Measurements from ENCODE around the gene SHANK3. TPM values are rescaled to one million over a fixed set of nuclear protein-coding genes. Genes with fewer than 3 reads are reported as not detected.

The SHANK3 gene
- total and polyA plus RNA-seq, 2 of the 4 experiments (the other 2 are of a cell fraction), result 0.18 to 1.5 TPM

DNA sequence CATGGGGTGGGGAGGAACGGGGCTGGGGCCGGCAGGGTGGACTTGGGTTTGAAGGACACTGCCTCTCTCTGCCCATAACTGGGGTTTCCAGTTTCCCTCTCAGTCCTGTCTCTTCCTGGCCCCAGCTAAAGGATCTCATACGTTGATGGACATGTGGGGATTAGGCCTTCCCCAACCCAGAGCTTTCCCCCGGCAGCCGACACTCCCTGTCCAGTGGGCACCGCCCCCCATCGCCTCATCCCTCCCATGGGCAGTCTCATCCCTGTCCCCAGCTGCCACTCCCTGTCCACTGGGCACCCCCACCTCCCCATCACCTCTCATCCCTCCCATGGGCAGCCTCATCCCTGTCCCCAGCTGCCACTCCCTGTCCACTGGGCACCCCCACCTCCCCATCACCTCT, 43.2 kb downstream of the SHANK3 start:
- no TSS peak for BruUV-seq (replicated peaks)
- no peak overlapping the region for H3K23ac ChIP-seq (ENCODE audit: low read depth, low read length)
- in situ Hi-C loops (cut with MboI; ENCODE audit: low sequenced_read_pairs) (no loop called here), intact Hi-C loops (cut with micrococcal nuclease) (no loop called here), dilution Hi-C loops (cut with HindIII; ENCODE audit: low sequenced_read_pairs, unreplicated experiment) (no loop called here)
- H3K9me3 ChIP-seq (ENCODE audit: control insufficient read depth, insufficient read depth, low read length), result no peaks in the 10 kb centered on the region
- no peak overlapping the region for H2BK5ac ChIP-seq (ENCODE audit: low read depth, low read length, poor library complexity, severe bottlenecking)
- H4K91ac ChIP-seq (ENCODE audit: insufficient read depth, low read depth, low read length), result no peak overlapping the region
- no peak overlapping the region for H2AFZ ChIP-seq (replicated peaks; ENCODE audit: low read length, poor library complexity)
- no peak overlapping the region for H3K9ac ChIP-seq (ENCODE audit: low read depth, low read length)
- no peak for DNase-seq
- H3K4me1 ChIP-seq (ENCODE audit: control insufficient read depth, insufficient read depth, low read length), result no peaks in the 10 kb centered on the region
- H3K4me2 ChIP-seq (ENCODE audit: low read depth, low read length), result no peak overlapping the region
- TF ChIP-seq SMC3 (IDR thresholded peaks at IDR 0.05; ENCODE audit: low read depth, low read length) (no peak), RAD21 (IDR thresholded peaks at IDR 0.05; ENCODE audit: low read length) (no peak)
- no peak overlapping the region for H2AK5ac ChIP-seq (ENCODE audit: low read depth, low read length)
- H4K20me1 ChIP-seq (ENCODE audit: insufficient read depth, low read length), result no peaks in the 10 kb centered on the region
- POLR2A ChIA-PET (ENCODE audit: unreplicated experiment), result no interaction called here
- no peak overlapping the region for H2AK9ac ChIP-seq (replicated peaks; ENCODE audit: low read depth, low read length, poor library complexity)
- CTCF ChIA-PET, result no interaction called here
- no peak overlapping the region for H3K4me3 ChIP-seq (ENCODE audit: insufficient read depth, low read depth, low read length)
- H3K18ac ChIP-seq (ENCODE audit: low read depth, low read length), result no peak overlapping the region
- no peaks in the 10 kb centered on the region for H3K79me1 ChIP-seq (ENCODE audit: low read depth in 1 of 2, low read length in 2 of 2)
- 43% methylated on average over 1 of the region's 7 CpGs; no CpG with 5 or more reads in 1 of the 2 experiments for WGBS, 2 experiments (ENCODE audit: extremely low coverage in 2 of 2, insufficient read length in 1 of 2)
- no peak overlapping the region for H3K27ac ChIP-seq (ENCODE audit: insufficient read depth, low read length)
- H3K9me1 ChIP-seq (ENCODE audit: insufficient read depth, low read length), result peaks cover 4% of the 10 kb centered on the region
- H3K36me3 ChIP-seq (ENCODE audit: control insufficient read depth, insufficient read depth, low read length), result no peaks in the 10 kb centered on the region
- H4K5ac ChIP-seq (ENCODE audit: low read depth, low read length), result no peak overlapping the region
- no peak overlapping the region for H3K56ac ChIP-seq (ENCODE audit: extremely low read depth, insufficient read depth, low read length)
- ATAC-seq (ENCODE audit: low read depth), result no peak
- H3K14ac ChIP-seq (replicated peaks; ENCODE audit: low read depth, low read length), result no peak overlapping the region
- no peak overlapping the region for H3K4ac ChIP-seq (ENCODE audit: low read depth, low read length)
- H4K8ac ChIP-seq (ENCODE audit: low read depth in 2 of 2, low read length in 2 of 2), result no peak overlapping the region
- H2BK120ac ChIP-seq (ENCODE audit: low read depth, low read length), result no peak overlapping the region
- H2BK15ac ChIP-seq (ENCODE audit: low read depth, low read length), result no peak overlapping the region
- H3K27me3 ChIP-seq (ENCODE audit: control insufficient read depth, insufficient read depth, low read length), result peaks cover 14% of the 10 kb centered on the region; the same call in 1 of the 2 replicates
- no peak overlapping the region for H2BK20ac ChIP-seq (ENCODE audit: low read depth, low read length)

All from IMR-90 (cell line).